Measurements from ENCODE around the gene POLR3A.

DNA sequence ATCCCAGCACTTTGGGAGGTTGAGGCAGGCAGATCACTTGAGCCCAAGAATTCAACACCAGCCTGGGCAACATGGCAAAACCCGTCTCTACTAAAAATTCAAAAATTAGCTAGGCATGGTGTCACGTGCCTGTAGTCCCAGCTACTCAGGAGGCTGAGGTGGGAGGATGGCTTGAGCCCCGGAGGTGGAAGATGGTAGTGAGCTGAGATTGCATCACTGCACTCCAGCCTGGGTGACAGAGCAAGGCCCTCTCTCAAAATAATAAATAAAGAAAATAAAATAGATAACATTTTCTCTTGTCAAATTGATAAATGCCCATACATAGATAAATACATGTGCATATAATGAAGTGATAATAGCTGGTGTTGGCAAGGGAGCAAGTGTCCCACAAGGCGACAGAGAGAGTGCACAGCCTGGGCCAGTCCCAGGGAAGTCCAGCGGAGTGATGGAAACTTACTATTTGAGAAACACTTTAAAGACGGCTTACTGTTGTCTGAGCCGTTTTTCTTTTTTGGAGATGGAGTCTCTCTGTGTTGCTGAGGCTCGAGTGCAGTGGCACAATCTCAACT, 69.3 kb downstream of the POLR3A start:
- no peak for TF ChIP-seq CTCF (IDR thresholded peaks at IDR 0.05; ENCODE audit: insufficient read depth, low read length, poor library complexity, severe bottlenecking)
- no peak for TF ChIP-seq EZH2phosphoT487 (conservative IDR thresholded peaks at IDR 0.05; ENCODE audit: low read length)

All from SU-DHL-6 (cell line).